HEK293 (cell line): ENCODE data around the gene PITPNM1.
A peak's percentile ranks its signal among the peaks of the same experiment; 100 is the strongest.

Experiments used
- EGR2 ChIP-seq: fragments of 450-650 bp; formaldehyde crosslinking; IDR thresholded peaks from 2 replicates; pipeline ENCODE4 v1.5.1; 2016; ENCODE audit warnings: low read depth, missing biosample characterization, missing genetic modification characterization
- KLF10 ChIP-seq: fragments of 450-650 bp; IDR thresholded peaks from 2 replicates; pipeline ENCODE4 v1.5.1; 2018; ENCODE audit warnings: missing biosample characterization, mild to moderate bottlenecking, missing genetic modification characterization
- SALL2 ChIP-seq: fragments of 450-650 bp; formaldehyde crosslinking; IDR thresholded peaks from 2 replicates; pipeline ENCODE4 v1.5.0; 2017; ENCODE audit warnings: missing biosample characterization, mild to moderate bottlenecking, missing genetic modification characterization, borderline replicate concordance
- SCRT1 ChIP-seq: fragments of 450-650 bp; formaldehyde crosslinking; IDR thresholded peaks from 2 replicates; pipeline ENCODE4 v1.5.1; 2016; ENCODE audit warnings: missing biosample characterization, missing genetic modification characterization, borderline replicate concordance
- SP2 ChIP-seq: fragments of 450-650 bp; formaldehyde crosslinking; IDR thresholded peaks from 2 replicates; pipeline ENCODE4 v1.5.1; 2016; ENCODE audit warnings: missing biosample characterization, missing genetic modification characterization
- YY2 ChIP-seq: fragments of 450-650 bp; formaldehyde crosslinking; IDR thresholded peaks from 2 replicates; pipeline ENCODE4 v1.5.1; 2016; ENCODE audit warnings: missing biosample characterization, missing genetic modification characterization
- ZBTB20 ChIP-seq: fragments of 450-650 bp; formaldehyde crosslinking; IDR thresholded peaks from 2 replicates; pipeline ENCODE4 v1.5.1; 2016; ENCODE audit warnings: missing biosample characterization, missing genetic modification characterization
- ZNF155 ChIP-seq: fragments of 450-650 bp; formaldehyde crosslinking; IDR thresholded peaks from 2 replicates; pipeline ENCODE4 v1.5.1; 2016; ENCODE audit warnings: missing biosample characterization, missing genetic modification characterization
- ZNF274 ChIP-seq, 2 experiments: fragments of 200-500 bp in 1 of 2; fragments of 450-650 bp in 1 of 2; sonication (Bioruptor generic) in 1 of 2; formaldehyde crosslinking in 1 of 2; IDR thresholded peaks; 2 replicates each; pipeline versions ENCODE4 v1.5.1 to v1.6.1; 2014 to 2016; ENCODE audit warnings: borderline replicate concordance in 1 of 2, inconsistent platforms in 1 of 2, low read length in 1 of 2, missing biosample characterization in 1 of 2, missing genetic modification characterization in 1 of 2
- ZNF324 ChIP-seq: fragments of 450-650 bp; formaldehyde crosslinking; IDR thresholded peaks from 2 replicates; pipeline ENCODE4 v1.5.1; 2016; ENCODE audit warnings: missing biosample characterization, missing genetic modification characterization
- ZNF423 ChIP-seq: fragments of 450-650 bp; formaldehyde crosslinking; IDR thresholded peaks from 2 replicates; pipeline ENCODE4 v1.5.1; 2016; ENCODE audit warnings: missing biosample characterization, missing genetic modification characterization
- ZNF785 ChIP-seq: fragments of 450-650 bp; formaldehyde crosslinking; IDR thresholded peaks from 2 replicates; pipeline ENCODE4 v1.5.1; 2016; ENCODE audit warnings: missing biosample characterization, missing genetic modification characterization
- ZSCAN30 ChIP-seq: fragments of 450-650 bp; IDR thresholded peaks from 2 replicates; pipeline ENCODE4 v1.5.1; 2018; ENCODE audit warnings: missing biosample characterization, mild to moderate bottlenecking, missing genetic modification characterization, moderate library complexity
- TF ChIP-seq, protein P1 (sequence below): fragments of 450-650 bp; formaldehyde crosslinking; IDR thresholded peaks from 2 replicates; pipeline ENCODE4 v1.5.1; 2016; ENCODE audit warnings: missing biosample characterization, missing genetic modification characterization
- TF ChIP-seq, protein P2 (sequence below): fragments of 450-650 bp; formaldehyde crosslinking; optimal IDR thresholded peaks from 2 replicates; pipeline ENCODE3; 2016; ENCODE audit warnings: missing biosample characterization, mild to moderate bottlenecking, missing genetic modification characterization
- TF ChIP-seq, protein P3 (sequence below): fragments of 450-650 bp; formaldehyde crosslinking; IDR thresholded peaks from 2 replicates; pipeline ENCODE4 v1.5.1; 2016; ENCODE audit warnings: missing biosample characterization, missing genetic modification characterization
- TF ChIP-seq, protein P4 (sequence below): fragments of 450-650 bp; formaldehyde crosslinking; IDR thresholded peaks from 2 replicates; pipeline ENCODE4 v1.5.1; 2016; ENCODE audit warnings: missing biosample characterization, missing genetic modification characterization
- TF ChIP-seq, protein P5 (sequence below): fragments of 450-650 bp; IDR thresholded peaks from 2 replicates; pipeline ENCODE4 v1.5.1; 2018; ENCODE audit warnings: missing biosample characterization, missing genetic modification characterization
- TF ChIP-seq, protein P6 (sequence below): fragments of 450-650 bp; formaldehyde crosslinking; IDR thresholded peaks from 2 replicates; pipeline ENCODE4 v1.5.1; 2016; ENCODE audit warnings: missing biosample characterization, missing genetic modification characterization
- TF ChIP-seq, protein P7 (sequence below): fragments of 450-650 bp; formaldehyde crosslinking; IDR thresholded peaks from 2 replicates; pipeline ENCODE4 v1.5.1; 2016; ENCODE audit warnings: missing biosample characterization, missing genetic modification characterization
- TF ChIP-seq, protein P8 (sequence below): fragments of 450-650 bp; formaldehyde crosslinking; IDR thresholded peaks from 2 replicates; pipeline ENCODE4 v1.5.1; 2017; ENCODE audit warnings: missing biosample characterization, missing genetic modification characterization

PITPNM1 gene

DNA sequence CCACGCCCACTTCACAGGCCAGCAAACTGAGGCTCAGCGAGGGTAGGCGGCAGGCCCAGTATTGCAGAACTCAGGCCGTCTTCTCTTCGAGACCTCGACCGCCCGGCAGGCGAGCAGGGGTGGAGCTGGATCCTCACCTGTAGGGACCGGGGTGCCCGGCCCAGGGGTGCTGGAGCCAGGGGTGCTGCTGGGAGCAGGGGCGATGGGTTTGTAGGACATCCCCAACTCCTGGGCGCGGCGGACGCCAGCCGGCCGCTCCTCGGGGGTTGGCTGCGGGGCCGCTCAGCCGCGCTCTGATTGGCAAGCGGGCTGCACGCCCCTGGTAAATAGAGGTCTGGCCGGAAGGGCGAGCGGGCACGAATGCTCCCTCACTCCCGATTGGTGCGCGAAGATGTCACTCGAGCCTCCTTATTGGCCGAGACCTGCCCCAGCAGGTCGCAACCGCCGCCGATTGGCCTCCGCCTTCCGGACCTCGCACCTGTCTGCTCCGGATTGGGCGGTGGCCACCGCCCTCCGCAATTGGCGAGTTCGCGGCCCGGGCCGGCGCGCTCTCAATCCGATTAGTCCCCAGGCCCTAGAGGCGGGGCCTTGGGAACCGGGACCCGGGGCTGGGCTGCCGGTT is 2.8 kb upstream of the PITPNM1 start, which contains the start of gene CDK2AP2 (continued):
- no peak for TF ChIP-seq ZNF274 (IDR thresholded peaks at IDR 0.05; ENCODE audit: low read length)
- TF ChIP-seq ZNF274 (tag by site-specific recombination; IDR thresholded peaks at IDR 0.05; ENCODE audit: borderline replicate concordance), result no peak
- TF ChIP-seq EGR2 (tag by site-specific recombination), result peak; percentile 64
- TF ChIP-seq, protein P1, sequence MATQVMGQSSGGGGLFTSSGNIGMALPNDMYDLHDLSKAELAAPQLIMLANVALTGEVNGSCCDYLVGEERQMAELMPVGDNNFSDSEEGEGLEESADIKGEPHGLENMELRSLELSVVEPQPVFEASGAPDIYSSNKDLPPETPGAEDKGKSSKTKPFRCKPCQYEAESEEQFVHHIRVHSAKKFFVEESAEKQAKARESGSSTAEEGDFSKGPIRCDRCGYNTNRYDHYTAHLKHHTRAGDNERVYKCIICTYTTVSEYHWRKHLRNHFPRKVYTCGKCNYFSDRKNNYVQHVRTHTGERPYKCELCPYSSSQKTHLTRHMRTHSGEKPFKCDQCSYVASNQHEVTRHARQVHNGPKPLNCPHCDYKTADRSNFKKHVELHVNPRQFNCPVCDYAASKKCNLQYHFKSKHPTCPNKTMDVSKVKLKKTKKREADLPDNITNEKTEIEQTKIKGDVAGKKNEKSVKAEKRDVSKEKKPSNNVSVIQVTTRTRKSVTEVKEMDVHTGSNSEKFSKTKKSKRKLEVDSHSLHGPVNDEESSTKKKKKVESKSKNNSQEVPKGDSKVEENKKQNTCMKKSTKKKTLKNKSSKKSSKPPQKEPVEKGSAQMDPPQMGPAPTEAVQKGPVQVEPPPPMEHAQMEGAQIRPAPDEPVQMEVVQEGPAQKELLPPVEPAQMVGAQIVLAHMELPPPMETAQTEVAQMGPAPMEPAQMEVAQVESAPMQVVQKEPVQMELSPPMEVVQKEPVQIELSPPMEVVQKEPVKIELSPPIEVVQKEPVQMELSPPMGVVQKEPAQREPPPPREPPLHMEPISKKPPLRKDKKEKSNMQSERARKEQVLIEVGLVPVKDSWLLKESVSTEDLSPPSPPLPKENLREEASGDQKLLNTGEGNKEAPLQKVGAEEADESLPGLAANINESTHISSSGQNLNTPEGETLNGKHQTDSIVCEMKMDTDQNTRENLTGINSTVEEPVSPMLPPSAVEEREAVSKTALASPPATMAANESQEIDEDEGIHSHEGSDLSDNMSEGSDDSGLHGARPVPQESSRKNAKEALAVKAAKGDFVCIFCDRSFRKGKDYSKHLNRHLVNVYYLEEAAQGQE, result 0 out of 2 replicates have a peak, but pooled peaks have one; percentile 13
- TF ChIP-seq SALL2 (tag by site-specific recombination), result no peak
- TF ChIP-seq, protein P2, sequence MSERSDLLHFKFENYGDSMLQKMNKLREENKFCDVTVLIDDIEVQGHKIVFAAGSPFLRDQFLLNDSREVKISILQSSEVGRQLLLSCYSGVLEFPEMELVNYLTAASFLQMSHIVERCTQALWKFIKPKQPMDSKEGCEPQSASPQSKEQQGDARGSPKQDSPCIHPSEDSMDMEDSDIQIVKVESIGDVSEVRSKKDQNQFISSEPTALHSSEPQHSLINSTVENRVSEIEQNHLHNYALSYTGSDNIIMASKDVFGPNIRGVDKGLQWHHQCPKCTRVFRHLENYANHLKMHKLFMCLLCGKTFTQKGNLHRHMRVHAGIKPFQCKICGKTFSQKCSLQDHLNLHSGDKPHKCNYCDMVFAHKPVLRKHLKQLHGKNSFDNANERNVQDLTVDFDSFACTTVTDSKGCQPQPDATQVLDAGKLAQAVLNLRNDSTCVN (tag by site-specific recombination), result peak; percentile 91
- no peak for TF ChIP-seq ZSCAN30 (tag by site-specific recombination)
- peak; percentile 98 for TF ChIP-seq SP2 (tag by site-specific recombination)
- TF ChIP-seq ZNF423 (tag by site-specific recombination), result peak; percentile 96
- TF ChIP-seq YY2 (tag by site-specific recombination), result no peak
- peak; percentile 88 for TF ChIP-seq KLF10 (tag by site-specific recombination)
- TF ChIP-seq, protein P3, sequence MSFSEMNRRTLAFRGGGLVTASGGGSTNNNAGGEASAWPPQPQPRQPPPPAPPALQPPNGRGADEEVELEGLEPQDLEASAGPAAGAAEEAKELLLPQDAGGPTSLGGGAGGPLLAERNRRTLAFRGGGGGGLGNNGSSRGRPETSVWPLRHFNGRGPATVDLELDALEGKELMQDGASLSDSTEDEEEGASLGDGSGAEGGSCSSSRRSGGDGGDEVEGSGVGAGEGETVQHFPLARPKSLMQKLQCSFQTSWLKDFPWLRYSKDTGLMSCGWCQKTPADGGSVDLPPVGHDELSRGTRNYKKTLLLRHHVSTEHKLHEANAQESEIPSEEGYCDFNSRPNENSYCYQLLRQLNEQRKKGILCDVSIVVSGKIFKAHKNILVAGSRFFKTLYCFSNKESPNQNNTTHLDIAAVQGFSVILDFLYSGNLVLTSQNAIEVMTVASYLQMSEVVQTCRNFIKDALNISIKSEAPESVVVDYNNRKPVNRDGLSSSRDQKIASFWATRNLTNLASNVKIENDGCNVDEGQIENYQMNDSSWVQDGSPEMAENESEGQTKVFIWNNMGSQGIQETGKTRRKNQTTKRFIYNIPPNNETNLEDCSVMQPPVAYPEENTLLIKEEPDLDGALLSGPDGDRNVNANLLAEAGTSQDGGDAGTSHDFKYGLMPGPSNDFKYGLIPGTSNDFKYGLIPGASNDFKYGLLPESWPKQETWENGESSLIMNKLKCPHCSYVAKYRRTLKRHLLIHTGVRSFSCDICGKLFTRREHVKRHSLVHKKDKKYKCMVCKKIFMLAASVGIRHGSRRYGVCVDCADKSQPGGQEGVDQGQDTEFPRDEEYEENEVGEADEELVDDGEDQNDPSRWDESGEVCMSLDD (tag by site-specific recombination), result peak; percentile 89
- TF ChIP-seq SCRT1 (tag by site-specific recombination), result 0 out of 2 replicates have a peak, but pooled peaks have one; percentile 5
- no peak for TF ChIP-seq ZNF155
- TF ChIP-seq, protein P4, sequence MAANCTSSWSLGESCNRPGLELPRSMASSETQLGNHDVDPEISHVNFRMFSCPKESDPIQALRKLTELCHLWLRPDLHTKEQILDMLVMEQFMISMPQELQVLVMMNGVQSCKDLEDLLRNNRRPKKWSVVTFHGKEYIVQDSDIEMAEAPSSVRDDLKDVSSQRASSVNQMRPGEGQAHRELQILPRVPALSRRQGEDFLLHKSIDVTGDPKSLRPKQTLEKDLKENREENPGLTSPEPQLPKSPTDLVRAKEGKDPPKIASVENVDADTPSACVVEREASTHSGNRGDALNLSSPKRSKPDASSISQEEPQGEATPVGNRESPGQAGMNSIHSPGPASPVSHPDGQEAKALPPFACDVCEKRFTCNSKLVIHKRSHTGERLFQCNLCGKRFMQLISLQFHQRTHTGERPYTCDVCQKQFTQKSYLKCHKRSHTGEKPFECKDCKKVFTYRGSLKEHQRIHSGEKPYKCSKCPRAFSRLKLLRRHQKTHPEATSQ, result 0 out of 2 replicates have a peak, but pooled peaks have one; percentile 86
- peak; percentile 85 for TF ChIP-seq ZNF324 (tag by site-specific recombination)
- no peak; the same call in 1 of the 2 replicates for TF ChIP-seq ZBTB20
- TF ChIP-seq, protein P5, sequence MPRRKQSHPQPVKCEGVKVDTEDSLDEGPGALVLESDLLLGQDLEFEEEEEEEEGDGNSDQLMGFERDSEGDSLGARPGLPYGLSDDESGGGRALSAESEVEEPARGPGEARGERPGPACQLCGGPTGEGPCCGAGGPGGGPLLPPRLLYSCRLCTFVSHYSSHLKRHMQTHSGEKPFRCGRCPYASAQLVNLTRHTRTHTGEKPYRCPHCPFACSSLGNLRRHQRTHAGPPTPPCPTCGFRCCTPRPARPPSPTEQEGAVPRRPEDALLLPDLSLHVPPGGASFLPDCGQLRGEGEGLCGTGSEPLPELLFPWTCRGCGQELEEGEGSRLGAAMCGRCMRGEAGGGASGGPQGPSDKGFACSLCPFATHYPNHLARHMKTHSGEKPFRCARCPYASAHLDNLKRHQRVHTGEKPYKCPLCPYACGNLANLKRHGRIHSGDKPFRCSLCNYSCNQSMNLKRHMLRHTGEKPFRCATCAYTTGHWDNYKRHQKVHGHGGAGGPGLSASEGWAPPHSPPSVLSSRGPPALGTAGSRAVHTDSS (tag by site-specific recombination), result no peak
- TF ChIP-seq, protein P6, sequence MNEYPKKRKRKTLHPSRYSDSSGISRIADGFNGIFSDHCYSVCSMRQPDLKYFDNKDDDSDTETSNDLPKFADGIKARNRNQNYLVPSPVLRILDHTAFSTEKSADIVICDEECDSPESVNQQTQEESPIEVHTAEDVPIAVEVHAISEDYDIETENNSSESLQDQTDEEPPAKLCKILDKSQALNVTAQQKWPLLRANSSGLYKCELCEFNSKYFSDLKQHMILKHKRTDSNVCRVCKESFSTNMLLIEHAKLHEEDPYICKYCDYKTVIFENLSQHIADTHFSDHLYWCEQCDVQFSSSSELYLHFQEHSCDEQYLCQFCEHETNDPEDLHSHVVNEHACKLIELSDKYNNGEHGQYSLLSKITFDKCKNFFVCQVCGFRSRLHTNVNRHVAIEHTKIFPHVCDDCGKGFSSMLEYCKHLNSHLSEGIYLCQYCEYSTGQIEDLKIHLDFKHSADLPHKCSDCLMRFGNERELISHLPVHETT (tag by site-specific recombination), result 0 out of 2 replicates have a peak, but pooled peaks have one; percentile 66
- TF ChIP-seq, protein P7, sequence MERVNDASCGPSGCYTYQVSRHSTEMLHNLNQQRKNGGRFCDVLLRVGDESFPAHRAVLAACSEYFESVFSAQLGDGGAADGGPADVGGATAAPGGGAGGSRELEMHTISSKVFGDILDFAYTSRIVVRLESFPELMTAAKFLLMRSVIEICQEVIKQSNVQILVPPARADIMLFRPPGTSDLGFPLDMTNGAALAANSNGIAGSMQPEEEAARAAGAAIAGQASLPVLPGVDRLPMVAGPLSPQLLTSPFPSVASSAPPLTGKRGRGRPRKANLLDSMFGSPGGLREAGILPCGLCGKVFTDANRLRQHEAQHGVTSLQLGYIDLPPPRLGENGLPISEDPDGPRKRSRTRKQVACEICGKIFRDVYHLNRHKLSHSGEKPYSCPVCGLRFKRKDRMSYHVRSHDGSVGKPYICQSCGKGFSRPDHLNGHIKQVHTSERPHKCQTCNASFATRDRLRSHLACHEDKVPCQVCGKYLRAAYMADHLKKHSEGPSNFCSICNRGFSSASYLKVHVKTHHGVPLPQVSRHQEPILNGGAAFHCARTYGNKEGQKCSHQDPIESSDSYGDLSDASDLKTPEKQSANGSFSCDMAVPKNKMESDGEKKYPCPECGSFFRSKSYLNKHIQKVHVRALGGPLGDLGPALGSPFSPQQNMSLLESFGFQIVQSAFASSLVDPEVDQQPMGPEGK (tag by site-specific recombination), result peak; percentile 41
- TF ChIP-seq, protein P8, sequence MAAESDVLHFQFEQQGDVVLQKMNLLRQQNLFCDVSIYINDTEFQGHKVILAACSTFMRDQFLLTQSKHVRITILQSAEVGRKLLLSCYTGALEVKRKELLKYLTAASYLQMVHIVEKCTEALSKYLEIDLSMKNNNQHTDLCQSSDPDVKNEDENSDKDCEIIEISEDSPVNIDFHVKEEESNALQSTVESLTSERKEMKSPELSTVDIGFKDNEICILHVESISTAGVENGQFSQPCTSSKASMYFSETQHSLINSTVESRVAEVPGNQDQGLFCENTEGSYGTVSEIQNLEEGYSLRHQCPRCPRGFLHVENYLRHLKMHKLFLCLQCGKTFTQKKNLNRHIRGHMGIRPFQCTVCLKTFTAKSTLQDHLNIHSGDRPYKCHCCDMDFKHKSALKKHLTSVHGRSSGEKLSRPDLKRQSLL (tag by site-specific recombination), result peak; percentile 42; the same call in 1 of the 2 replicates
- TF ChIP-seq ZNF785 (tag by site-specific recombination), result no peak
